GM12874 (cell line): Measurements from ENCODE around the gene FAM89A.

Source experiments
- CTCF ChIP-seq: IDR thresholded peaks from 2 replicates; pipeline ENCODE4 v1.5.1; 2011; ENCODE audit warnings: low read depth, mild to moderate bottlenecking, control low read depth, low read length, moderate library complexity; ENCODE audit not compliant: insufficient read depth

FAM89A gene

GRCh38 chr1:231021540-231022031, 18.5 kb downstream of the FAM89A start:
- no peak for TF ChIP-seq CTCF

GRCh38 chr1:231020816-231021215, 19.2 kb downstream of the FAM89A start:
- no peak for TF ChIP-seq CTCF

GRCh38 chr1:231020139-231020601, 19.9 kb downstream of the FAM89A start:
- TF ChIP-seq CTCF, result no peak

- TF ChIP-seq CTCF, result no peak
These were observed 20.3 kb downstream of the FAM89A start for GRCh38 chr1:231019711-231020110.

- no peak for TF ChIP-seq CTCF
These were observed 23.1 kb downstream of the FAM89A start for GRCh38 chr1:231016966-231017365.

- TF ChIP-seq CTCF, result no peak
These were observed 23.8 kb downstream of the FAM89A start for GRCh38 chr1:231016234-231016633.

GRCh38 chr1:231013391-231014015, 26.6 kb downstream of the FAM89A start:
- no peak for TF ChIP-seq CTCF

- no peak for TF ChIP-seq CTCF
These were observed 28.1 kb downstream of the FAM89A start for GRCh38 chr1:231011963-231012362.
